ENCODE data around the gene PFDN2. TPM values are rescaled to one million over a fixed set of nuclear protein-coding genes. Genes with fewer than 3 reads are reported as not detected.

Gene PFDN2, protein sequence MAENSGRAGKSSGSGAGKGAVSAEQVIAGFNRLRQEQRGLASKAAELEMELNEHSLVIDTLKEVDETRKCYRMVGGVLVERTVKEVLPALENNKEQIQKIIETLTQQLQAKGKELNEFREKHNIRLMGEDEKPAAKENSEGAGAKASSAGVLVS
- total RNA-seq (ENCODE audit: low replicate concordance) = 57.6 and 74.1 TPM in 2 replicates

DNA sequence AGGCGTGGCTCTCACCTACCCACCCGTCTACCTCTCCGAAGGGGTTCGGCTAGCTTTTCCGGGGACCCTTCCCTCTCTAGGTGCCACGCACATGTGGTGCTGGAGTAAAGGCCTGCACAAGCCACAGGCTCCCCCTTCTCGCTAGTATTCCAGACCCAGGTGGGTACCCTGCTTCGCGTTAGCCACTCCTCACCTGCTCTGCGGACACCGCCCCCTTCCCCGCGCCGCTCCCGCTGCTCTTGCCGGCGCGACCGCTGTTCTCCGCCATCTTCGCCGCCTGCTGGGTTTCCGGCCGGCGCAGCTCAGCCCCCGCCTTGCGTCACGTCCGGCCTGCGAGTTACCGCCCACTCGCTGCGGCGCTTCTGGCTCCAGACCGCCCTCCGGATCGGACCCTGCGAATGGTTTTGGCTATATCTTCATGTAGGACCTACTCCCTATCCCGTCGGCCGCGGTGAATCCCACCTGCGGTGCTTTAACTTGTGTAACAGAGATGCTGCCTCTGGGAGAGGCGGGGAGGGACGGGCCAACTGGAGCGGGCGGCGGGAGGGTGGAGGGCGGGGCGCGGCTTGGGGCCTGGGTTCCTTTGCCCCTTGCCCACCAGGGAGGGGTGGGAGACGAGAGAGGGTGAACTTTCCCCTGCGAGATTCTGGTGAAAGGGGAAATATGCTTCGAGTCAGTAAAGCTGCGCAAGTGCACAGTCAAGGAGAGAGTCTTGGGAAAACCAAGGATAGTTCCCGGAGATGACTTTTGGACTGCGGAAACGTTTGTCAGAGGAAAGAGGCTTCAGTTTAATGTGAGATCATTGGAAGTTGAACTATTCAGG lies at the start of gene PFDN2, which contains the start of gene NIT1:
Gene PFDN2, minus strand, starts transcription at position 279 of the 823 bp plus-strand sequence. Its CDS starts 11 bp downstream, at position 268.
Gene NIT1, plus strand, starts transcription at position 347 of the 823 bp plus-strand sequence. Its CDS starts 72 bp downstream, at position 419.
- DNase-seq (ENCODE audit: low spot score) = peak; percentile 94
- Histone ChIP-seq H3K4me1 (peaks cover 11% of the 10 kb centered on the region), H3K4me2 (peak within 1 kb of the TSS; percentile 92), H3K9me3 (ENCODE audit: low read depth) (no peaks in the 10 kb centered on the region), H2AFZ (replicated peaks) (peak within 1 kb of the TSS; percentile 86), H3K4me3 (peak within 1 kb of the TSS; percentile 72), H3K36me3 (no peaks in the 10 kb centered on the region), H3F3A (ENCODE audit: low read depth) (peaks cover 32% of the 10 kb centered on the region), H3K79me2 (ENCODE audit: low read depth) (peaks cover 64% of the 10 kb centered on the region), H3K27me3 (no peaks in the 10 kb centered on the region), H4K20me1 (ENCODE audit: low read depth) (peaks cover 24% of the 10 kb centered on the region), H3K27ac (peak within 1 kb of the TSS; percentile 83), H3K9ac (peak within 1 kb of the TSS; percentile 82)
- Mint-ChIP-seq H3K27me3 (ENCODE audit: insufficient read depth, low read depth) (peaks cover 7% of the 10 kb centered on the region), H3K4me1 (peaks cover 27% of the 10 kb centered on the region), H3K27ac (peak within 1 kb of the TSS; percentile 95), H3K36me3 (peaks cover 19% of the 10 kb centered on the region), H3K9me3 (no peaks in the 10 kb centered on the region), H3K4me3 (peak within 1 kb of the TSS; percentile 97)
- no peak for TF ChIP-seq EZH2 (IDR thresholded peaks at IDR 0.05)
- no peak for TF ChIP-seq EZH2phosphoT487 (IDR thresholded peaks at IDR 0.05)

DNA sequence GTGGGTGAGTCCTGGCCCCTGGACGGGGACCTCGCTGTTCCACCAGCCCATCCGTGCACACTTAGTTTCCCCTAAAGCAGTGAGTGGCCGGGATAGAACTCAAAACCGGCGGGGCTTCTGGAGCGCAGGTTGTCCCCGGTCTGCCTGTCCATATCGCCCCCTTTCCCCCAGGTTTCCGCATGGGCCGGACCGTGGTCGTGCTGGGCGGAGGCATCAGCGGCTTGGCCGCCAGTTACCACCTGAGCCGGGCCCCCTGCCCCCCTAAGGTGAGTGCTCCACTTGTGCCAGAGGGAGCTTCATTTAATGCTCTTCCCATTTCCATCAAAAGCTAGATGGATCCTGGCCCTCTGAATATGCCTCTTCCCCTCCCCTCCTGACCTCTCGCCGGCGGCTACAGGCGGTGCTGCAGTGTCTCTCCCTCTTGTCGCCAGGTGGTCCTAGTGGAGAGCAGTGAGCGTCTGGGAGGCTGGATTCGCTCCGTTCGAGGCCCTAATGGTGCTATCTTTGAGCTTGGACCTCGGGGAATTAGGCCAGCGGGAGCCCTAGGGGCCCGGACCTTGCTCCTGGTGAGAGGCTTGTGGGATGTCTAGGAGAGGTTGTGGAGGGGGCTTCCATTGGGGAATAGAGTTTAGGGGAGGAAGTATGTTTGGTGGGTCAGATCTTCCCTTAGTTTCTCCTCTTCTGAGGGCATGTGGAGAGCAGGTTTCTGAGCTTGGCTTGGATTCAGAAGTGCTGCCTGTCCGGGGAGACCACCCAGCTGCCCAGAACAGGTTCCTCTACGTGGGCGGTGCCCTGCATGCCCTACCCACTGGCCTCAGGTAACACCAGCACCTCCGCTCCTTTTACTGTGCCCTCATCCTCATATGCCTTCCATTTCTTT lies 49.1 kb upstream of the PFDN2 start:
- Histone ChIP-seq H3K79me2 (ENCODE audit: low read depth) (no peaks in the 10 kb centered on the region), H3K4me1 (no peaks in the 10 kb centered on the region), H3F3A (ENCODE audit: low read depth) (peaks cover 24% of the 10 kb centered on the region), H3K27me3 (no peaks in the 10 kb centered on the region), H3K9me3 (ENCODE audit: low read depth) (no peaks in the 10 kb centered on the region), H3K4me2 (peak overlapping the region; percentile 89), H3K36me3 (no peaks in the 10 kb centered on the region), H3K27ac (no peak overlapping the region), H3K4me3 (peak overlapping the region; percentile 64), H3K9ac (peak overlapping the region; percentile 65), H4K20me1 (ENCODE audit: low read depth) (no peaks in the 10 kb centered on the region), H2AFZ (replicated peaks) (peak overlapping the region; percentile 38)
- Mint-ChIP-seq H3K36me3 (peaks cover 22% of the 10 kb centered on the region), H3K27me3 (ENCODE audit: insufficient read depth, low read depth) (peaks cover 2% of the 10 kb centered on the region), H3K27ac (peak overlapping the region; percentile 89), H3K4me3 (peak overlapping the region; percentile 96), H3K4me1 (peaks cover 26% of the 10 kb centered on the region), H3K9me3 (no peaks in the 10 kb centered on the region)
- peak; percentile 66 for DNase-seq (ENCODE audit: low spot score)
- TF ChIP-seq EZH2phosphoT487 (IDR thresholded peaks at IDR 0.05) = no peak
- TF ChIP-seq, protein P1, sequence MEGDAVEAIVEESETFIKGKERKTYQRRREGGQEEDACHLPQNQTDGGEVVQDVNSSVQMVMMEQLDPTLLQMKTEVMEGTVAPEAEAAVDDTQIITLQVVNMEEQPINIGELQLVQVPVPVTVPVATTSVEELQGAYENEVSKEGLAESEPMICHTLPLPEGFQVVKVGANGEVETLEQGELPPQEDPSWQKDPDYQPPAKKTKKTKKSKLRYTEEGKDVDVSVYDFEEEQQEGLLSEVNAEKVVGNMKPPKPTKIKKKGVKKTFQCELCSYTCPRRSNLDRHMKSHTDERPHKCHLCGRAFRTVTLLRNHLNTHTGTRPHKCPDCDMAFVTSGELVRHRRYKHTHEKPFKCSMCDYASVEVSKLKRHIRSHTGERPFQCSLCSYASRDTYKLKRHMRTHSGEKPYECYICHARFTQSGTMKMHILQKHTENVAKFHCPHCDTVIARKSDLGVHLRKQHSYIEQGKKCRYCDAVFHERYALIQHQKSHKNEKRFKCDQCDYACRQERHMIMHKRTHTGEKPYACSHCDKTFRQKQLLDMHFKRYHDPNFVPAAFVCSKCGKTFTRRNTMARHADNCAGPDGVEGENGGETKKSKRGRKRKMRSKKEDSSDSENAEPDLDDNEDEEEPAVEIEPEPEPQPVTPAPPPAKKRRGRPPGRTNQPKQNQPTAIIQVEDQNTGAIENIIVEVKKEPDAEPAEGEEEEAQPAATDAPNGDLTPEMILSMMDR (IDR thresholded peaks at IDR 0.05) = no peak
- TF ChIP-seq EZH2 (IDR thresholded peaks at IDR 0.05) = no peak

DNA sequence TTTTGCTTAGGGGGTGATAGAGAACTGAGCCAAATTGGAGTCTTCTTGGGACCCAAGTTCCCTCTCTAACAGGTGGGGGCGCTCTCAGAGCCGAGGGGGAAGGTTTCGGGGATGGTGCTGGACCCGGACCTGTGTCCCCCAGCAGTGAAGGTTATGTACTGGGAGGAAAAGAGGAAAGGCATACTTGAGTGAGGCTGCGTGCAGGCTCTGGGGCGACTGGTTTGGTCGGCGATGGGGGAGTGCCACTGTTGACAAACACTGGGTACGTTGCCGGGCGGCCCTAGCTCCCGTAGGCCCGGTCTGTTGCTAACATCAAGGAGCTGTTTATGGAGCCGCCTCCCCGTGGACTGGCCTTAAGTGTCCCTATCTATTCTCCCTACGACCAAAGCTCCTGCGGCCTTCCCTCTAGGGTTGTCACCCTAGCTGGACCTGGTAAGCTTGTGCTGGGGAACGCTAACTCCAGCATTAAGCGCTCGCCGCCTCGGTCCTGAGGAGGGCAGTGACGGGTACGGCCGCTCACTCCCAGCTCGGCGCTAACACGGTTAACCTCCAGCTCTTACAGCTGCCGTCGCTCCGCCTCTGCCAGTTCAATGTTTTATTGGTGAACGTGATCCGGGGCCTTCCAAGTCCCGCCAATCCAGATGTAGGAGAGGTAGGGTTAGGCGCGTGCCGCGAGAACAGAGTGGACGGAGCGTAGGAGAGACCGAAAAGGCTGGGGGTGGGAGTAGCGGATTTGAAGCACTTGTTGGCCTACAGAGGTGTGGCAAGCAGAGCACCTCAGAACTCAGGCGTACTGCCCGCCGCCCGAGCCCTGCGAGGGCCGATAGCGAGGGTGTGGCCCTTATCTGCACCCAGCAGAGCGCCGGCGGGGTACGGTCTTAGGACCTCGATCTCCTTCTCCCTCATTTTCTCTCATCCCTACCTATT lies 48.2 kb upstream of the PFDN2 start, which contains the start of gene PPOX:
Gene PPOX, plus strand, starts transcription at position 685 of the 927 bp plus-strand sequence. CDS start 422 bp downstream, outside the sequence.
- H3K9me3 ChIP-seq (ENCODE audit: low read depth) = no peaks in the 10 kb centered on the region
- Mint-ChIP-seq H3K4me1 (peaks cover 32% of the 10 kb centered on the region), H3K27me3 (ENCODE audit: insufficient read depth, low read depth) (peaks cover 5% of the 10 kb centered on the region), H3K27ac (peak within 1 kb of the TSS; percentile 89), H3K36me3 (peaks cover 25% of the 10 kb centered on the region), H3K4me3 (peak within 1 kb of the TSS; percentile 96), H3K9me3 (no peaks in the 10 kb centered on the region)
- no peaks in the 10 kb centered on the region for H4K20me1 ChIP-seq (ENCODE audit: low read depth)
- H3K4me3 ChIP-seq = peak within 1 kb of the TSS; percentile 64
- no peaks in the 10 kb centered on the region for H3K79me2 ChIP-seq (ENCODE audit: low read depth)
- H3K27me3 ChIP-seq = no peaks in the 10 kb centered on the region
- H3F3A ChIP-seq (ENCODE audit: low read depth) = peaks cover 24% of the 10 kb centered on the region
- TF ChIP-seq EZH2 (IDR thresholded peaks at IDR 0.05) = no peak
- no peak for TF ChIP-seq EZH2phosphoT487 (IDR thresholded peaks at IDR 0.05)
- TF ChIP-seq, protein P1 (IDR thresholded peaks at IDR 0.05) = peak; percentile 64
- peak within 1 kb of the TSS; percentile 65 for H3K9ac ChIP-seq
- peak within 1 kb of the TSS; percentile 44 for H2AFZ ChIP-seq (replicated peaks)
- no peak within 1 kb of the TSS for H3K27ac ChIP-seq
- H3K36me3 ChIP-seq = no peaks in the 10 kb centered on the region
- H3K4me2 ChIP-seq = peak within 1 kb of the TSS; percentile 89
- H3K4me1 ChIP-seq = no peaks in the 10 kb centered on the region
- peak; percentile 97 for DNase-seq (ENCODE audit: low spot score)
